GM18505 (cell line): ENCODE measurements around the gene SH3BP4.

Experiments used
- ATAC-seq: cut with Tn5 transposase; IDR thresholded peaks from one replicate; pipeline ENCODE4 v1.9.1; 2021; ENCODE audit not compliant: unreplicated experiment
- POLR2A ChIP-seq: IDR thresholded peaks from 4 replicates; pipeline ENCODE4 v1.6.1; 2011; ENCODE audit warnings: borderline replicate concordance; ENCODE audit not compliant: insufficient read depth, insufficient read length; ENCODE audit errors: extremely low read depth

Gene SH3BP4

GRCh38 chr2:234976479-234977227, 24.8 kb downstream of the SH3BP4 start:
- no peak for ATAC-seq
- no peak for TF ChIP-seq POLR2A

DNA sequence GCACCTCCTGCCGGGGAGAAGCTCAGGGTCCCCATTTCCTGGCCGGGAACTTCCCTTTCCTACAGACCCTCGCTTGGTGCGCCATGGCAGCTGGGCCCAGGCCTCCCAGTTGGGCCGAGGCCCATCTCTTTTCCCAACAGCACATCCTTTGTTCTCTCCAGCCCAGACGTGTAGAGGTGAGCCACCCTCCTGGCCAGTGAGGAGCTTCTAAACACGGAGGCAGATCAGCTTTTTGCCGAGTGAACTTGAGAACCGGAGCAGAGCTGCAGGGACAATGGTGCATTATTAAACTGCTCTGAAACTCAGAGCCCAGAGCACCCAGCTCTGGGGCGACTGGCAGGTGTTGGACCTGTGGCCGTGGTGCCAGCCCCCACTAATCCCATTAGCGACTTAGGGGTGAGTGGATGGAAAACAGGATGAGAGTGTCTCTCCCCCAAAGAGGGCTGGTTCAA, 25.4 kb downstream of the SH3BP4 start:
- no peak for ATAC-seq
- no peak for TF ChIP-seq POLR2A

GRCh38 chr2:234978466-234979203, 26.8 kb downstream of the SH3BP4 start:
- TF ChIP-seq POLR2A = no peak
- no peak for ATAC-seq

GRCh38 chr2:234979204-234980167, 27.7 kb downstream of the SH3BP4 start:
- TF ChIP-seq POLR2A = no peak
- no peak for ATAC-seq

DNA sequence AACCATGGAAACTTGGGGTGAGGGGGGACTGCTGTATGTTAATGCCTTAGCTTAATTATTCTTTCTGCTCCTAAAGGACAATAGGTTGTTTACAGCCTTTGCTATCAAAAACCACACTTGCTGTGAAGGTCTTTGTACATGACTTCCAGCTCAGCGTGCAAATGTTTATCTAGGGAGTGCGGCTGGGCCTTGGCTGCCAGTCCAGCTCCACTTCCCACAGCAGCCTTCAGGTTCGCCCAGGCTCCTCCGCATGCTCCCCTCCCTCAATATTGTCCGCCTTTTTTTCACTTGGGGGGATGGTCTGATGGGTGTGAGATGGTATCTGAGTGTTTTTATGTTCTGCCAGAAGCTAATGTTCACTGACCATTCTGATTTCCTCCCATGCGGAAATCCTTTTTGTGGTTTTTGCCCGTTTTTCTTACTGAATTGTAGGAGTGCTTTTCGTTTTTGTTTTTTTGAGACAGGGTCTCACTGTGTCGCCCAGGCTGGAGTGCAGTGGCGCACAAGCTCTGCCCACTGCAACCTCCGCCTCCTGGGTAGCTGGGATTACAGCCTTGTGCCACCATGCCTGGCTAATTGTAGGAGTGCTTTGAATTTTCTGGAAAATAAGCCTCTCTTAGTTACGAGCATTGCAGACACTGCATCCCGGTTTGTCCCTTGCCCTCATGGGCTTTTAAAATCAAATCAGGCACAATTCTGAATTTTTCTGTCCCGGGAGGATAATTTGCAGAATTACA, 28.8 kb downstream of the SH3BP4 start:
- no peak for TF ChIP-seq POLR2A
- no peak for ATAC-seq

- no peak for ATAC-seq
- no peak for TF ChIP-seq POLR2A
Observed at GRCh38 chr2:234981197-234982095, 29.6 kb downstream of the SH3BP4 start.

DNA sequence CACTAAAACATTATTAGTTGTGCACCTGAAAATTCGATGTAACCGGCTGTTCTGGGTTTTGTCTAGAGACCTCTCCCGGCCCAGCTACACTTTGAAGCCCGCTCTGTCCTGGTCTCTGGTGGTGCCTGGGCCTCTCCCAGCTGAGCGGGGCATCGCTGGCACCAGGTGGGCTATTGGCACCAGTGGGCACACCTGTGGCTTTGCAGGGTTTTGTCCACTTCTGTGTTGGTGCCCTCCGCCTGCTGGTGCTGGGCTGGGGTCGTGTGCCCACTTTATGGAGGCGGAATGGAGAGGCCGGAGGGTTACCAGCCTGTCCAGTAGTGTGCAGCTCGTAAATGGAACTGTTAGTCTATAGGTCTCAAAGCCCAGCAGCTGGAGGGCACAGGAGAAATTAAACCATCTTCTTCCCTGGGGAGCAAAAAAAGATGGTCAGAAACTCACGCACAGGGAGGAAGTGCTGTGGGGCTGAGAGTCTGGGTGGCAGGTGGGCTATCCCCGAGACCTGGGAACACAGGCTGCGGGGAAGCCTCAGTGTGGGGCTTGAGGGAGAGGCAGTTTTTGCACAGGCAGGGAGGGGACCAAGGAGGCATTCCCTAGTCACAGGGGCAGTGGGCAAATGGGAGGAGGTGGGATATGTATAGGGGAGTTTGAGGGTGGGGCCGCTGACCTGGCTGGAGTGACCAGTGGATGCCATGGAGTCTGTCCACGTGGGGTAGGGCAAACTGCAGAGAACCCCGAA, 30.4 kb downstream of the SH3BP4 start:
- TF ChIP-seq POLR2A = no peak
- ATAC-seq = no peak

DNA sequence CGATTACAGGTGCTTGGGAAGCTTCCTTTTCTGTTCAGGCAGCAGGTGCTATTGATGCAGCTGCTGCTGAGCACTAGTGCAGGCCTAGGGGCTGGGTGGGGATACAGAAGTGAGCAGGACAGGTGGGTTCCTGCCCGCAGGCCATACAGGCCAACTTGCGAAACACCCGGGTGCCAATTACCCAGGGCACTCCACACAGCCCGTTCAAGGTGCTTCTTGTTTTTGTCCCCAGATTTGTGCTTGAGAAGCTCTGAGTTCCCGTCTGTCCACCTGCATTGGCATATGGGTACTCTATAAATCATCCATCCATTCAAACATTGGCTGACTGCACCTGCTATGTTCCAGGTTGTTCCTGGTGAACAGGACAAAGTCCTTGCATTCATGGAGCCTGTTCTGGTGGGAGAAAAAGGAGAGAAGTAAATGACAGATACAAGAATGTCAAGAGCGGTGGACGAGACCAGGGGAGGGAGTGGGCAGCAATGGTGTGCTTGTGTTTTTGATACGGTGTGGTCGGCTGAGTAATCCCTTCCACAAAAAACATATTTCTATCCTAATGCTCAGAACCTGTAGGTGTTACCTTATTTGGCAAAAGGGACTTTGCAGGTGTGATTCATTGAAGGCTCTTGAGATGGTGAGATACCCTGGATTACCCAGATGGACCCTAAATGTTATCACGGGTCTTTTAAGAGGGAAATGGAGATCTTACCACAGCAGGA, 31.4 kb downstream of the SH3BP4 start:
- ATAC-seq = no peak
- TF ChIP-seq POLR2A = no peak

GRCh38 chr2:234985608-234986245, 33.9 kb downstream of the SH3BP4 start:
- TF ChIP-seq POLR2A = no peak
- no peak for ATAC-seq

DNA sequence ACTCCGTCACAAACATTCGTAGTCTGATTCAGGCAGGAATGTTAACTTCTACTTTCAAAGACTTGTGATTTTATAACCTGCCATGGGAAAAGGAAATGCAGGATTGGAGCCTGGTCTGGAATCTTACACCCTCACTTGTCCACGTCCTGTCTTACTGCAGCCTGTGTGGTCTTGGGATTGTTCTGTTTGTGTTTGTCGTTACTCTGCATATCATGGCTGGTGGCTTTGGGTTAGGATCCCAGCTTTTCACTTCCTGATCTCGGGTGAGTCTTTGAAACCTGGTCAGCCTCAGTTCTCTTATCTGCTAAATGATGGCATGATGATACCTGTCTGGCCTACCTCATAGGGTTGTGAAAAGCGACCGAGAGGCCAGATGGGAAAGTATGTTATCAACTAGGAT, 34.6 kb downstream of the SH3BP4 start:
- TF ChIP-seq POLR2A = no peak
- ATAC-seq = no peak
